Measurements from ENCODE around the gene SUSD5. TPM values are rescaled to one million over a fixed set of nuclear protein-coding genes. Genes with fewer than 3 reads are reported as not detected.

SUSD5 gene
- total and polyA plus RNA-seq, 2 of the 13 experiments (the other 11 are each of a cell fraction or from before 2014, with no cell fraction given): not detected

DNA sequence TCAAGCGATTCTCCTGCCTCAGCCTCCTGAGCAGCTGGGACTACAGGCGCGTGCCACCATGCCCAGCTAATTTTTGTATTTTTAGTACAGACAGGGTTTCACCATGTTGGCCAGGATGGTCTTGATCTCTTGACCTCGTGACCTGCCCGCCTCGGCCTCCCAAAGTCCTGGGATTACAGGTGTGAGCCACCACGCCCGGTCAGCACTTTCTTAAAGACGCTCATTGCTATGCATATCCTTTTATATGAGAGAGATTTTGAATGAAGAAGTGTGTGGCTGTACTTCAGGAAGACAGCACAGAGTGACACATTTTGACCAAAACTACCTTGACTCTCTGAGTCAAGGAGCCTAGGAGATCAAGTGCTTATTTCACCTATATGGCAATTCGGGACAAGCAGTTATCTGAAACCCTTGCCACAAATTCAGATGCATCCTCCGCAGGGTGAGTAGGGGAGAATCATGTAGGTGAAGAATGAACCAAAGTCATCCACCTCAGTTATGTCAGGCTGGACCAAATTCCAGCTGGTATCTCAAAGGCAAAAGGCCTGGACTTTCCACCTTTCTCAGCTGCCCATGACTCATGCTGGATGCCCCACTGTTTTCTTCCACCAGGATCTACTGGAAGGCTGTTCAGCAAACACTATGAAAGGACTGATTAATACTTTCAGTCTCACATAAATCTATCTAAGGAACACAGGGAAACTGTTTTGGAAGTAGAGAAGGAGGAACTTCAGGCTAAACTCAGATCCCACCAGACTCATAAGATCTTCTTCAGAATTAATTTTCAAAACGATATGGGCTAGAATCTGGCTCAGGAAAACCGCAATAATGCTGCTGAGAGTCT, 31.9 kb downstream of the SUSD5 start (continued):
- TF ChIP-seq EP300 (IDR thresholded peaks at IDR 0.05; ENCODE audit: low read depth in 2 of 2, low read length in 2 of 2): peak; percentile 27 to 57; a peak in 2 of 4 replicates
- TF ChIP-seq EP300 (CRISPR knock-in tag; IDR thresholded peaks at IDR 0.05; ENCODE audit: borderline replicate concordance): no peak; the same call in 1 of the 2 replicates
- TF ChIP-seq ZNF772 (CRISPR knock-in tag; IDR thresholded peaks at IDR 0.05): peak; percentile 74; the same call in 1 of the 2 replicates
- TF ChIP-seq KDM3A (CRISPR knock-in tag; IDR thresholded peaks at IDR 0.05; ENCODE audit: low read depth): no peak
- no peak for TF ChIP-seq REL (CRISPR knock-in tag; conservative IDR thresholded peaks at IDR 0.05)
- no peak for TF ChIP-seq SSRP1 (CRISPR knock-in tag; IDR thresholded peaks at IDR 0.05)
- no peak for TF ChIP-seq IKZF1 (IDR thresholded peaks at IDR 0.05)
- no peak for TF ChIP-seq SNAPC5 (CRISPR knock-in tag; IDR thresholded peaks at IDR 0.05; ENCODE audit: borderline replicate concordance)
- TF ChIP-seq ZNF230 (CRISPR knock-in tag; IDR thresholded peaks at IDR 0.05): no peak
- no peak for TF ChIP-seq WIZ (CRISPR knock-in tag; IDR thresholded peaks at IDR 0.05)
- TF ChIP-seq TBX2 (CRISPR knock-in tag; IDR thresholded peaks at IDR 0.05; ENCODE audit: borderline replicate concordance): peak; percentile 68; the same call in 1 of the 2 replicates
- no peak for TF ChIP-seq ZNF484 (CRISPR knock-in tag; IDR thresholded peaks at IDR 0.05; ENCODE audit: borderline replicate concordance, low read depth)

- intact Hi-C loops (cut with micrococcal nuclease; ENCODE audit: unreplicated experiment) (loop anchor here (10.0 kb wide), 1 partner anchor 90 kb away; the partner anchor contains the start of gene FBXL2), in situ Hi-C loops (cut with HindIII; ENCODE audit: extremely low pct_ligation_motif_present, low pct_unique_long_range_greater_than_20kb) (no loop called here)
- Histone ChIP-seq H2AFZ (ENCODE audit: low read length) (no peak overlapping the region), H3K4me3 (replicated peaks in 1 of 3; ENCODE audit: insufficient read depth in 1 of 3, low read depth in 2 of 3, low read length in 3 of 3) (no peak overlapping the region), H3K4me2 (ENCODE audit: low read depth, low read length) (no peak overlapping the region), H4K20me1 (ENCODE audit: insufficient read depth, low read length) (no peaks in the 10 kb centered on the region), H3K79me2 (ENCODE audit: insufficient read depth, low read length) (no peaks in the 10 kb centered on the region), H3K9me3 (ENCODE audit: low read length) (0 out of 2 replicates have a peak, but pooled peaks cover 6% of the 10 kb centered on the region), H3K27me3 (ENCODE audit: control insufficient read depth in 1 of 2, insufficient read depth in 2 of 2, low read length in 2 of 2) (no peaks in the 10 kb centered on the region), H3K36me3 (replicated peaks in 1 of 2; ENCODE audit: control insufficient read depth in 1 of 2, insufficient read depth in 2 of 2, low read length in 2 of 2) (no peaks in the 10 kb centered on the region), H3K27ac (ENCODE audit: extremely low read length, insufficient read depth, low read length) (no peak overlapping the region), H3K4me1 (ENCODE audit: insufficient read depth, low read length) (peaks cover 54% of the 10 kb centered on the region), H3K9ac (ENCODE audit: insufficient read depth, low read depth, low read length) (no peak overlapping the region)
- DNase-seq (ENCODE audit: low spot score) (peak; percentile 70), ATAC-seq (peak; percentile 74), FAIRE-seq (no peak)
- ChIA-PET CTCF (ENCODE audit: low intra/inter-chr PET ratio, low total read pairs) (no interaction called here), POLR2A (interaction anchor here (0.7 kb wide), 1 partner anchor 13 kb away, joined by 3 read pairs; no protein-coding TSS in a partner anchor)
- no TSS peak for BruUV-seq (replicated peaks)
- WGBS (ENCODE audit: low lambda C conversion rate): 57% methylated on average over 2 of the region's 2 CpGs
- peak; percentile 73 for TF ChIP-seq HNF4A (CRISPR knock-in tag; IDR thresholded peaks at IDR 0.05)
- TF ChIP-seq, protein P1, sequence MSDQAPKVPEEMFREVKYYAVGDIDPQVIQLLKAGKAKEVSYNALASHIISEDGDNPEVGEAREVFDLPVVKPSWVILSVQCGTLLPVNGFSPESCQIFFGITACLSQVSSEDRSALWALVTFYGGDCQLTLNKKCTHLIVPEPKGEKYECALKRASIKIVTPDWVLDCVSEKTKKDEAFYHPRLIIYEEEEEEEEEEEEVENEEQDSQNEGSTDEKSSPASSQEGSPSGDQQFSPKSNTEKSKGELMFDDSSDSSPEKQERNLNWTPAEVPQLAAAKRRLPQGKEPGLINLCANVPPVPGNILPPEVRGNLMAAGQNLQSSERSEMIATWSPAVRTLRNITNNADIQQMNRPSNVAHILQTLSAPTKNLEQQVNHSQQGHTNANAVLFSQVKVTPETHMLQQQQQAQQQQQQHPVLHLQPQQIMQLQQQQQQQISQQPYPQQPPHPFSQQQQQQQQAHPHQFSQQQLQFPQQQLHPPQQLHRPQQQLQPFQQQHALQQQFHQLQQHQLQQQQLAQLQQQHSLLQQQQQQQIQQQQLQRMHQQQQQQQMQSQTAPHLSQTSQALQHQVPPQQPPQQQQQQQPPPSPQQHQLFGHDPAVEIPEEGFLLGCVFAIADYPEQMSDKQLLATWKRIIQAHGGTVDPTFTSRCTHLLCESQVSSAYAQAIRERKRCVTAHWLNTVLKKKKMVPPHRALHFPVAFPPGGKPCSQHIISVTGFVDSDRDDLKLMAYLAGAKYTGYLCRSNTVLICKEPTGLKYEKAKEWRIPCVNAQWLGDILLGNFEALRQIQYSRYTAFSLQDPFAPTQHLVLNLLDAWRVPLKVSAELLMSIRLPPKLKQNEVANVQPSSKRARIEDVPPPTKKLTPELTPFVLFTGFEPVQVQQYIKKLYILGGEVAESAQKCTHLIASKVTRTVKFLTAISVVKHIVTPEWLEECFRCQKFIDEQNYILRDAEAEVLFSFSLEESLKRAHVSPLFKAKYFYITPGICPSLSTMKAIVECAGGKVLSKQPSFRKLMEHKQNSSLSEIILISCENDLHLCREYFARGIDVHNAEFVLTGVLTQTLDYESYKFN (CRISPR knock-in tag; conservative IDR thresholded peaks at IDR 0.05): peak; percentile 55; the same call in 1 of the 2 replicates
- TF ChIP-seq SOX5 (CRISPR knock-in tag; IDR thresholded peaks at IDR 0.05; ENCODE audit: borderline replicate concordance): peak; percentile 67
- TF ChIP-seq MED1 (CRISPR knock-in tag; IDR thresholded peaks at IDR 0.05): peak; percentile 42
- peak; percentile 49; the same call in 1 of the 2 replicates for TF ChIP-seq RXRB (CRISPR knock-in tag; IDR thresholded peaks at IDR 0.05; ENCODE audit: borderline replicate concordance)
- no peak for TF ChIP-seq TGIF2 (CRISPR knock-in tag; IDR thresholded peaks at IDR 0.05)
- TF ChIP-seq SOX13 (IDR thresholded peaks at IDR 0.05): no peak
- peak in 1 of 2 experiments; percentile 47; a peak in 1 of 4 replicates for TF ChIP-seq SOX13 (CRISPR knock-in tag; conservative IDR thresholded peaks at IDR 0.05 in 1 of 2, IDR thresholded peaks at IDR 0.05 in 1 of 2)
- TF ChIP-seq TEAD3 (CRISPR knock-in tag; optimal IDR thresholded peaks at IDR 0.05; ENCODE audit: borderline replicate concordance): peak; percentile 86
- TF ChIP-seq SALL1 (CRISPR knock-in tag; IDR thresholded peaks at IDR 0.05): peak; percentile 50; the same call in 1 of the 2 replicates
Observed at GRCh38 chr3:33184863-33185262, 33.7 kb downstream of the SUSD5 start.
